Mucosa of rectum (tissue), 2 donors: ENCODE results near the gene RPP14.
A peak's percentile ranks its signal among the peaks of the same experiment; 100 is the strongest.
"Not testable (repeated sequence)": the region's sequence is repeated elsewhere in the genome, so short reads cannot be mapped to it uniquely, and the experiment has no call there.

ENCODE experiments used
- H3K27ac ChIP-seq, 2 donors: one replicate each; pipeline ENCODE4 v1.7.0; 2013; ENCODE audit warnings: inconsistent platforms in 2 of 2, low read depth in 2 of 2, low read length in 2 of 2
- H3K27me3 ChIP-seq, 2 donors: one replicate each; pipeline ENCODE4 v1.7.0; 2013; ENCODE audit warnings: low read length in 2 of 2; ENCODE audit not compliant: control insufficient read depth in 2 of 2, insufficient read depth in 2 of 2
- H3K36me3 ChIP-seq, 2 donors: one replicate each; pipeline ENCODE4 v1.7.0; 2013; ENCODE audit warnings: low read length in 2 of 2; ENCODE audit not compliant: control insufficient read depth in 2 of 2, insufficient read depth in 2 of 2
- H3K4me1 ChIP-seq, 2 donors: one replicate each; pipeline ENCODE4 v1.7.0; 2013; ENCODE audit warnings: low read length in 2 of 2, mild to moderate bottlenecking in 1 of 2; ENCODE audit not compliant: control insufficient read depth in 2 of 2, insufficient read depth in 2 of 2
- H3K4me3 ChIP-seq, 2 donors: one replicate each; pipeline ENCODE4 v1.7.0; 2013; ENCODE audit warnings: low read length in 2 of 2
- H3K9ac ChIP-seq, 2 donors: one replicate each; pipeline ENCODE4 v1.7.0; 2013; ENCODE audit warnings: low read length in 2 of 2, low read depth in 1 of 2, mild to moderate bottlenecking in 1 of 2
- H3K9me3 ChIP-seq, 2 donors: one replicate each; pipeline ENCODE4 v1.7.0; 2013; ENCODE audit warnings: low read length in 2 of 2; ENCODE audit not compliant: control insufficient read depth in 2 of 2
- donor health status: healthy.
- donor health status: Normal muscosa, but diverticular disease.

RPP14 gene

DNA sequence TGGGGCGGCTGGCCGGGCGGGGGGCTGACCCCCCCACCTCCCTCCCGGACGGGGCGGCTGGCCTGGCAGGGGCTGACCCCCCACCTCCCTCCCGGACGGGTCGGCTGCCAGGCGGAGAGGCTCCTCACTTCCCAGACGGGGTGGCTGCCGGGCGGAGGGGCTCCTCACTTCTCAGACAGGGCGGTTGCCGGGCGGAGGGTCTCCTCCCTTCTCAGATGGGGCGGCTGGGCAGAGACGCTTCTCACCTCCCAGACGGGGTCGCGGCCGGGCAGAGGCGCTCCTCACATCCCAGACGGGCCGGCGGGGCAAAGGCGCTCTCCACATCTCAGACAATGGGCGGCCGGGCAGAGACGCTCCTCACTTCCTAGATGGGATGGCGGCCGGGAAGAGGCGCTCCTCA is 15.6 kb upstream of the RPP14 start:
- H3K36me3 ChIP-seq, result peaks cover 11 to 23% of the 10 kb centered on the region in 2 donors
- H3K4me1 ChIP-seq, result not testable (repeated sequence)

DNA sequence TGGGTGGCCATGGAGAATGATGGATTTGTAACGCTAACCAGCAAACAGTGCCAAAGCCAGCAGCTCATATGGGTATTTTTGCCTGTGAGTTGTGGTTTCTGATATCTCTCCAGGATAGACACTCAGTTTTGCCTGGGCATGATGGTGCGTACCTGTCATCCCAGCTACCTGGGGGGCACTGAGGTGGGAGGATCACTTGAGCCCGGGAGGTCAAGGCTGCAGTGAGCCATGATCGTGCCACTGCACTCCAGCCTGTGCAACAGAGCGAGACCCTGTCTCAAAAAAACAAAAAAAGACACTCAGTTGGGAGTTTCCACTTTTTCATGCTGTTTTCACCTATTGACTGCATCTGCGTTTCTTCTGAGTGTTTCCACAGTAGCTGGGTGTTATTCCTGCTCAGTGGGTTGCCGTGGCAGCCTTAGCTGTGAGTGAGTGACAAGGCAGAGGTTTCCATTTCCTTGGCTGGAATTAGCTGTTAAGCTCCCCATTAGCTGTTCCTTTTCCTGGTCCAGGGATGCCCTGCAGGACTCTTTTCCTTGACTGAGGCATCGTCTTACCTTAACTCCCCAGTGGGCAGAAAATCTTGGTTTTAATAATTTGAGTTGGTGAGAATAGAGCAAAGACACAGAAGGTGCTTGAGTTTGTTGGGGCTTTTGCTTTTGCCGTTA is 14.2 kb upstream of the RPP14 start:
- no peak overlapping the region for H3K9ac ChIP-seq
- no peaks in the 10 kb centered on the region for H3K27me3 ChIP-seq
- H3K4me3 ChIP-seq, result no peak overlapping the region
- no peaks in the 10 kb centered on the region for H3K9me3 ChIP-seq
- peaks cover 11 to 16% of the 10 kb centered on the region in 2 donors for H3K36me3 ChIP-seq
- H3K27ac ChIP-seq, result no peak overlapping the region
- H3K4me1 ChIP-seq, result no peaks in the 10 kb centered on the region

More for the DNA sequence above, 15.6 kb upstream of the RPP14 start:
- not testable (repeated sequence) for H3K4me3 ChIP-seq, H3K27me3 ChIP-seq, H3K9me3 ChIP-seq, H3K27ac ChIP-seq, H3K9ac ChIP-seq

DNA sequence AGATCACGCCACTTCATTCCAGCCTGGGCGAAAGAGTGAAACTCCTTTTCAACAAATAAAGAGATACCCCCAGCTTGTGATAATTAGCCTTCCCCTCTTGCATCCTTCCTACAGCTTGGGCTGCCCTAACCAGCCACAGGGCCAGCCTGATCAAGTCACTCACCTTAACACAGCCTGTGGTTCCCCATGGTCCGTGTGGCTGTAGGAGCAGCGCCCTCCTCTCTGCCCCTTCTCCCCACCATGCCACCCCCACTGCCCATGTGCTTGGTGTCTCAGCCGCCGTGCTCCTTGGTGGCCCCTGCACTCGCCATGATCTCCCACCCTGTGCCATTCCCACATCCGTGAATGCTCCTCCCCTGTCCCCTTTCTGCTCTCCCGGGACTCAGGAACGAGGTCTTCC is 13.2 kb upstream of the RPP14 start:
- Histone ChIP-seq H3K9ac (no peak overlapping the region), H3K4me3 (no peak overlapping the region), H3K4me1 (no peaks in the 10 kb centered on the region), H3K27me3 (no peaks in the 10 kb centered on the region), H3K36me3 (peaks cover 7 to 11% of the 10 kb centered on the region in 2 donors), H3K27ac (no peak overlapping the region), H3K9me3 (no peaks in the 10 kb centered on the region)

DNA sequence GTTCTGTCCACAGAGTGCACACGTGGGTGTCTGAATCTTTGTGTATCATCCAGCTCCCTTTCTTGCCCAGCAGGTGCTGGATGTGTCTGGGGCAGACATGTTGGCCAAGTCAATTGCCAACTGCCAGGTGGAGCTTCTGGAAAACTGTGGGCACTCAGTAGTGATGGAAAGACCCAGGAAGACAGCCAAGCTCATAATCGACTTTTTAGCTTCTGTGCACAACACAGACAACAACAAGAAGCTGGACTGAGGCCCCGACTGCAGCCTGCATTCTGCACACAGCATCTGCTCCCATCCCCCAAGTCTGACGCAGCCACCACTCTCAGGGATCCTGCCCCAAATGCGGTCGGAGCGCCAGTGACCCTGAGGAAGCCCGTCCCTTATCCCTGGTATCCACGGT is 12.5 kb upstream of the RPP14 start:
- H3K9me3 ChIP-seq, result no peaks in the 10 kb centered on the region
- H3K9ac ChIP-seq, result no peak overlapping the region
- H3K27ac ChIP-seq, result no peak overlapping the region
- H3K4me3 ChIP-seq, result no peak overlapping the region
- no peaks in the 10 kb centered on the region for H3K4me1 ChIP-seq
- no peaks in the 10 kb centered on the region for H3K27me3 ChIP-seq
- peaks cover 4% of the 10 kb centered on the region in 2 donors for H3K36me3 ChIP-seq

DNA sequence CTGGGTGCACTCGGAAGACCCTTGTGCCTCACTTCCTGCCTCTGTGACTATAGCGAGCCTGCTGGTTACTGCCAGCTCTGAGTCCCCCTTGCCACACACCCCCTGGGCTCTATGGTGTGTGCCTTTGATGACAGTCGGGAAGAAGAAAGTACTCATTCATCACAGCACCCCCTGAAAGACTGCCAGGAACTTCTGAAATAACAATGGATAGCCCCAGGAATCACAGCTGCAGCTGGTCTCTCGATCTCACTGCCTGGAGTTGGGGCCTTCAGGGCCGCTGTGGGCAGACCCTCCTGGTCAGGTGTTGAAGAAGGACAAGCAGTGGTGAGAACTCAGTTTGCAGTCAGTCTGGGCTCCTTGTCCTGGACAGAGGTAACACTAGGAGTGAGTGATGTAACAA is 9.8 kb upstream of the RPP14 start:
- H3K36me3 ChIP-seq, result peaks cover 0 to 3% of the 10 kb centered on the region in 2 donors
- no peak overlapping the region for H3K27ac ChIP-seq
- no peaks in the 10 kb centered on the region for H3K27me3 ChIP-seq
- no peak overlapping the region for H3K4me3 ChIP-seq
- no peak overlapping the region for H3K9ac ChIP-seq
- H3K9me3 ChIP-seq, result no peaks in the 10 kb centered on the region
- no peaks in the 10 kb centered on the region for H3K4me1 ChIP-seq

DNA sequence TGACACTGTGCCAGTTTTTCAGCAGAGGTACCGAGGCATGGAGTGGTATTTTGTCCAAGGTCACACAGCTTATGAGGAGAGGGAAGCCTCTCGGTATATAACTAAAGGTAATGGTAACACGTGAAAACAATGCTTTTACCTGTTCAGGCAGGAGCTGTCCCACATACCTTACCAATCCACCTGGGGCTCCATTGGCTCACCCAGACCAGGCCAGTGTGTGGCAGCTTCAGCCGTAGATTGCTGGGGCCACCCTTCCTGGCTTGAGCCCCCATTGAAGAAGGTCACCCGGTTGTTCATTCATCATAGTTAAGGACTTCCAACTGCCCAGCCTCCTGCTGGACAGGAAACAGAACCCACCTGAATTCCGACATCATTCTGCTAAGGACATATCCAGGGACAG is 9.2 kb upstream of the RPP14 start:
- Histone ChIP-seq H3K4me3 (no peak overlapping the region), H3K36me3 (peaks cover 0 to 3% of the 10 kb centered on the region in 2 donors), H3K9me3 (no peaks in the 10 kb centered on the region), H3K9ac (no peak overlapping the region), H3K27me3 (no peaks in the 10 kb centered on the region), H3K27ac (no peak overlapping the region), H3K4me1 (no peaks in the 10 kb centered on the region)

DNA sequence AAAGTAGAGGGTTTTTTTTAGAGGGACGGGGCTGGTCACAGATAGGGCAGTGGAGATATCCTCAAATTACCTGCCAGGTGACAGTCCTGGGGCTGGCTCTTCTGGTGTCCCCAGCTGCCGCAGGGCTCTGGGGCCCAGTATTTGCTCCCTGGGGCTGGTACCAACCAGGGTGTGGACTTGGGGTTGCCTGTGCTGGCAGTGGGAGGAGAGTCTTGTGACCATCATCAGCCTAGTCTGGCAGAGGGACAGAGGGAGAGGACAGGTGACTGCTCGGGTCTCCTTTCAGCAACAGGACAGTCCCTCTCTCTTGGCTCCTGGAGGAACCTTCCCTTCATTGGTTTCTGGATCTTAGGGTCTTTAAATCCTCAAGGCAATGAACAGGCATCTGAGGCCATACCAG is 7.9 kb upstream of the RPP14 start:
- Histone ChIP-seq H3K36me3 (peaks cover 0 to 1% of the 10 kb centered on the region in 2 donors), H3K4me1 (no peaks in the 10 kb centered on the region), H3K9ac (no peak overlapping the region), H3K27me3 (peaks cover 0 to 3% of the 10 kb centered on the region in 2 donors), H3K9me3 (no peaks in the 10 kb centered on the region), H3K27ac (no peak overlapping the region), H3K4me3 (no peak overlapping the region)

DNA sequence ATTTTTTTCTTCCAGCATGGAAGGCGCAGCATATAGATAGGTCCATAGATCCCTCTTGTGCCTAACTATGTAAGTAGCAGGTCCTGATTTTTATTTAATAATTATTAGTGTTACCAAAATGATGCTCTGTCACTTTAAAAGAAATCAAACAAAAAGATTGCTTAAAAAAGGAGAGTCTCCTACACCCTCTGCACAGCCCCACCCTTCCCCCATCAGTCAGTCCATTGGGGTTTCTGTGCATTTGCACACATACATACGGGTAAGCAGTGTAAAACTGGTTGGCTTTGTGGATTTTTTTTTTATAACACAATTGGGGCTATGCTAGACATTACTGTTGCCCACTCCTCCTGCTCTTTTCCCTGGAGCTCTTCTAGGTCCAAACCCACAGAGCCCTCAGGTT is 7.0 kb upstream of the RPP14 start:
- Histone ChIP-seq H3K9me3 (no peaks in the 10 kb centered on the region), H3K36me3 (no peaks in the 10 kb centered on the region), H3K4me3 (no peak overlapping the region), H3K4me1 (no peaks in the 10 kb centered on the region), H3K27me3 (peaks cover 0 to 3% of the 10 kb centered on the region in 2 donors), H3K9ac (no peak overlapping the region), H3K27ac (no peak overlapping the region)

DNA sequence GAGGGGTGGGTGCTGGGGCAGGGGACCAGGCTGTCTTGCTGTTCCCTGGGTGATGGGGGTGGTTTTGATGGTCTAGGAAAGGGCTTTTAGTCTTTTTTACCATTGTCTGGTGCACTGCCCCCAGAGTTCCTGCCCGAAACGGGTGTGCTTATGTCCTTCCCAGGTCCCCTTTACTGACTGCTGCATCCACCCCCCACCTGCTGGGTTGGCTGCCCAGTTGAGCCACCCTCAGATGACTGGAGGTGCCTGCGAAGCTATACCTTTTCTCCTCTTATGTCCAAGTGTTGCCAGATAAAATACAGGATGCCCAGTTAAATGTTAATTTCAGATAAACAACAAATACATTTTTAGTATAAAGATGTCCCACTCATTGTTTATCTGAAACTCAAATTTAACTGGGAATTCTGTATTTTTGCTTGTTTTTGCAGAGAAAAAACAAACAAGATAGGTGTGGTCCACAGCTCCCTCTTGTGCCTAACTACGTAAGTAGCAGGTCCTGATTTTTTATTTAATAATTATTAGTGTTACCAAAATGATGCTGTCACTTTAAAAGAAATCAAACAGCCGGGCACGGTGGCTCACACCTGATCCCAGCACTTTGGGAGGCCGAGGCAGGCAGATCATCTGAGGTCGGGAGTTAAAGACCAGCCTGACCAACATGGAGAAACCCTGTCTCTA is 6.1 kb upstream of the RPP14 start:
- Histone ChIP-seq H3K36me3 (no peaks in the 10 kb centered on the region), H3K9me3 (no peaks in the 10 kb centered on the region), H3K4me1 (no peaks in the 10 kb centered on the region), H3K4me3 (no peak overlapping the region), H3K27ac (no peak overlapping the region), H3K27me3 (peaks cover 0 to 3% of the 10 kb centered on the region in 2 donors), H3K9ac (no peak overlapping the region)

DNA sequence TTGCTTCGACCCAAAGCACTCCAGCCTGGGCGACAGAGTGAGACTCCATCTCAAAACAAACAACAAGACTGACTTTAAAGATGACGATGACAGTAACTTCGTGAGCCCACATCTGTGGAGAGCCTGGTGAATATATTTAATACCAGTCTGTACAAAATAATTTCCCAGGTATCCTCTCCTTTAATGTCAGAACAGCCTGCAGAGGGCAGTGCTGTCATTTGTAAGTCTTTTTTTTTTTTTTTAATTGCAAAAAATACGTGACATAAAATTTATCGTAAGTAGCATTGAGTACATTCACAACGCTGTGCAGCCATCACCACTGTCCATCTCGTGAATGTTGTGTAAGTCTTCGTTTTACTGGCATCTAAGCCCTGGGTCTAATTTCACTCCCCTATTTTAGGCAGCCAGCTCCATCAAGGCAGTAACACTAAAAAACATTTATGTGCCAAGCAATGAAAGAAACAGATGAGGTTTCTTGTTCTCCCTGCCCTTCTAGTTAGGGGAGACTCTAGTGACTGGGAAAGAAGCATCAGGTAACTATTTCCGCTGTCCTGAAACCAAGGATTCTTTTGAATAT is 1.7 kb downstream of the RPP14 start:
- Histone ChIP-seq H3K36me3 (peaks cover 25 to 29% of the 10 kb centered on the region in 2 donors), H3K4me1 (peaks cover 18% of the 10 kb centered on the region in 2 donors), H3K27ac (peak overlapping the region in 1 of 2 donors; percentile 98), H3K4me3 (peak overlapping the region; percentile 96 to 97), H3K9me3 (no peaks in the 10 kb centered on the region), H3K9ac (peak overlapping the region; percentile 92 to 97), H3K27me3 (no peaks in the 10 kb centered on the region)
